NCI-H460 (cell line): ENCODE results near the gene SRP19. TPM values are rescaled to one million over a fixed set of nuclear protein-coding genes. Genes with fewer than 3 reads are reported as not detected.

Experiments
- DNase-seq: peaks from one replicate; pipeline ENCODE4 v3.0.0-alpha.2; 2016; ENCODE audit warnings: low read depth; ENCODE audit errors: extremely low read depth
- total RNA-seq: library from RNA; depleted of rRNA; stranded (reverse); fragments of >200 nt; shearing (Covaris generic); gene quantifications from 2 replicates; pipeline ENCODE4 v1.2.3, GENCODE V29; 2014; rRNA removed

Gene SRP19
- total RNA-seq, 1 experiment from 2014 or later, result 129 TPM

GRCh38 chr5:112918679-112919078 is 57.6 kb downstream of the SRP19 start:
- DNase-seq, result no peak

Other genes with a start within 250 kb of the SRP19 start
- 16.8 and 20.2 TPM in 2 replicates for gene APC, start 123.4 kb upstream of the SRP19 start, total RNA-seq
- gene REEP5, start 60.9 kb downstream of the SRP19 start, total RNA-seq, result 58.2 and 61.3 TPM in 2 replicates
- 36.6 and 45.1 TPM in 2 replicates for gene DCP2, start 115.5 kb downstream of the SRP19 start, total RNA-seq